HepG2 (cell line): ENCODE results near the gene MACROD2. TPM values are rescaled to one million over a fixed set of nuclear protein-coding genes. Genes with fewer than 3 reads are reported as not detected.

ENCODE experiments used
- ATAC-seq: fragments of 200-7000 bp; cut with Tn5 transposase; 3 replicates; pipeline ENCODE4 v1.9.1; 2020; ENCODE audit warnings: mild to moderate bottlenecking, moderate library complexity
- BruUV-seq: library from RNA; stranded (reverse); fragments of 400-500 nt; replicated peaks from 2 replicates; lab custom pipeline; 2021; lab: Mats Ljungman, UMichigan
- CTCF ChIA-PET: fragments of 300-600 bp; formaldehyde crosslinking; extraction: SDS; loops from one replicate; lab custom pipeline; 2021; ENCODE audit warnings: low total read pairs, inconsistent platforms, low intra/inter-chr PET ratio; lab: Yijun Ruan, JAX
- POLR2A ChIA-PET: fragments of 350-600 bp; sonication (Branson Sonifier 250); formaldehyde crosslinking; loops from one replicate; lab custom pipeline; 2020; ENCODE audit warnings: antibody characterized with exemption, inconsistent platforms; lab: Yijun Ruan, JAX
- DNase-seq: peaks from one replicate; pipeline ENCODE4 v3.0.0-alpha.2; 2015; ENCODE audit warnings: low spot score
- FAIRE-seq: peaks from 3 replicates; lab custom pipeline; 2011; peaks lifted over from hg19 to GRCh38; lab: Jason Lieb, UNC
- H2AFZ ChIP-seq: one replicate; pipeline ENCODE4 v1.6.1; 2011; ENCODE audit warnings: low read length, inconsistent platforms
- H3K27ac ChIP-seq: fragments of 300-600 bp; 3 replicates; pipeline ENCODE4 v1.8.0; 2011; ENCODE audit warnings: mixed run types, mild to moderate bottlenecking, mixed read lengths, low read length, inconsistent platforms; ENCODE audit not compliant: insufficient read depth; ENCODE audit errors: extremely low read length
- H3K27me3 ChIP-seq, 2 experiments: fragments of 200-600 bp in 1 of 2; 2 replicates in 1 of 2; 3 replicates in 1 of 2; pipeline versions ENCODE4 v1.6.0 to v1.8.0; 2011; ENCODE audit warnings: low read length in 2 of 2, mild to moderate bottlenecking in 2 of 2, moderate library complexity in 2 of 2, inconsistent platforms in 1 of 2; ENCODE audit not compliant: insufficient read depth in 2 of 2, control insufficient read depth in 1 of 2
- H3K36me3 ChIP-seq, 2 experiments: fragments of 200-600 bp in 1 of 2; replicated peaks in 1 of 2; 2 replicates in 1 of 2; 3 replicates in 1 of 2; pipeline versions ENCODE4 v1.5.1 to v1.8.0; 2011; ENCODE audit warnings: low read length in 2 of 2, inconsistent platforms in 1 of 2; ENCODE audit not compliant: insufficient read depth in 2 of 2, control insufficient read depth in 1 of 2
- H3K4me1 ChIP-seq: 2 replicates; pipeline ENCODE4 v1.5.1; 2012; ENCODE audit warnings: low read length, inconsistent platforms; ENCODE audit not compliant: insufficient read depth
- H3K4me2 ChIP-seq: 2 replicates; pipeline ENCODE4 v1.6.0; 2011; ENCODE audit warnings: low read depth, low read length, inconsistent platforms
- H3K4me3 ChIP-seq, 3 experiments: fragments of 200-600 bp in 1 of 3; sonication (generic), shearing (Covaris generic) in 1 of 3; replicated peaks in 1 of 3; 2 replicates each; pipeline ENCODE4 v1.5.1; 2011 to 2016; ENCODE audit warnings: low read length in 3 of 3, inconsistent platforms in 2 of 3, low read depth in 2 of 3, mild to moderate bottlenecking in 2 of 3, control low read depth in 1 of 3, mixed read lengths in 1 of 3; ENCODE audit not compliant: insufficient read depth in 1 of 3
- H3K79me2 ChIP-seq: one replicate; pipeline ENCODE4 v1.6.1; 2011; ENCODE audit warnings: low read length, inconsistent platforms; ENCODE audit not compliant: insufficient read depth
- H3K9ac ChIP-seq: 2 replicates; pipeline ENCODE4 v1.6.0; 2011; ENCODE audit warnings: mild to moderate bottlenecking, low read depth, low read length, inconsistent platforms; ENCODE audit not compliant: insufficient read depth
- H3K9me3 ChIP-seq: 2 replicates; pipeline ENCODE4 v1.5.1; 2012; ENCODE audit warnings: mild to moderate bottlenecking, low read length
- H4K20me1 ChIP-seq: 2 replicates; pipeline ENCODE4 v1.6.0; 2011; ENCODE audit warnings: inconsistent platforms, mild to moderate bottlenecking, low read length, moderate library complexity; ENCODE audit not compliant: insufficient read depth
- CTCF ChIP-seq: sonication (generic); formaldehyde crosslinking; IDR thresholded peaks from 2 replicates; pipeline ENCODE4 v1.5.0; 2020; ENCODE audit warnings: mild to moderate bottlenecking, missing genetic modification reagents, moderate library complexity
- EZH2 ChIP-seq: conservative IDR thresholded peaks from 2 replicates; pipeline ENCODE4 v1.6.1; 2012; ENCODE audit warnings: mild to moderate bottlenecking, low read depth, low read length, moderate library complexity
- JUN ChIP-seq: sonication (generic); formaldehyde crosslinking; IDR thresholded peaks from 2 replicates; pipeline ENCODE4 v1.4.0; 2020; ENCODE audit warnings: mild to moderate bottlenecking, missing genetic modification reagents
- MIER3 ChIP-seq: IDR thresholded peaks from 2 replicates; pipeline ENCODE4 v1.6.1; 2016; ENCODE audit warnings: missing compliant biosample characterization, borderline replicate concordance
- NFATC3 ChIP-seq: sonication (generic); formaldehyde crosslinking; IDR thresholded peaks from 2 replicates; pipeline ENCODE4 v1.5.1; 2020; ENCODE audit warnings: mild to moderate bottlenecking, missing genetic modification reagents
- PITX1 ChIP-seq: sonication (generic); formaldehyde crosslinking; IDR thresholded peaks from 2 replicates; pipeline ENCODE4 v1.5.1; 2020; ENCODE audit warnings: mild to moderate bottlenecking, missing genetic modification reagents
- REXO4 ChIP-seq: sonication (generic); formaldehyde crosslinking; IDR thresholded peaks from 2 replicates; pipeline ENCODE4 v1.8.0; 2022; ENCODE audit warnings: missing genetic modification reagents, mild to moderate bottlenecking, borderline replicate concordance
- RFX5 ChIP-seq: IDR thresholded peaks from 2 replicates; pipeline ENCODE4 v1.6.1; 2011; ENCODE audit warnings: low read depth, low read length, improper control_type of control experiment
- SMC3 ChIP-seq: IDR thresholded peaks from 2 replicates; pipeline ENCODE4 v1.6.1; 2011; ENCODE audit warnings: low read length, improper control_type of control experiment
- STAG1 ChIP-seq: sonication (generic); formaldehyde crosslinking; IDR thresholded peaks from 2 replicates; pipeline ENCODE4 v1.4.0; 2020; ENCODE audit warnings: missing genetic modification reagents
- ZFP37 ChIP-seq: sonication (generic); formaldehyde crosslinking; IDR thresholded peaks from 2 replicates; pipeline ENCODE4 v1.4.0; 2020; ENCODE audit warnings: missing genetic modification reagents, borderline replicate concordance
- ZNF570 ChIP-seq: sonication (generic); formaldehyde crosslinking; IDR thresholded peaks from 2 replicates; pipeline ENCODE4 v1.4.0; 2020; ENCODE audit warnings: mild to moderate bottlenecking, missing genetic modification reagents, borderline replicate concordance
- ZNF737 ChIP-seq: sonication (generic); formaldehyde crosslinking; IDR thresholded peaks from 2 replicates; pipeline ENCODE4 v1.5.0; 2020; ENCODE audit warnings: missing genetic modification reagents, mild to moderate bottlenecking, borderline replicate concordance
- in situ Hi-C: cut with HindIII; loops from 2 replicates; pipeline ENCODE4 v1.10.0; 2017; ENCODE audit warnings: low pct_unique_long_range_greater_than_20kb; ENCODE audit not compliant: extremely low pct_ligation_motif_present
- intact Hi-C: fragments of 100-400 bp; cut with micrococcal nuclease; formaldehyde crosslinking; loops from one replicate; pipeline ENCODE4 v1.10.0; 2022; ENCODE audit not compliant: unreplicated experiment
- polyA plus RNA-seq, 8 experiments: library from polyadenylated mRNA; depleted of rRNA in 3 of 8; stranded (reverse) in 7 of 8; unstranded in 1 of 8; fragments of >200 nt; fragmentation: Illumina TruSeq in 4 of 8; extraction: Trizol in 4 of 8; gene quantifications; 2 replicates each; pipeline versions ENCODE4 v1.2.1 to v1.2.3, GENCODE V29; 2011 to 2016; ENCODE audit warnings: low read depth in 4 of 8, missing spikeins in 1 of 8, mixed read lengths in 1 of 8; ENCODE audit not compliant: insufficient read depth in 1 of 8
- total RNA-seq, 5 experiments: library from RNA; depleted of rRNA; stranded (reverse); fragments of >200 nt; fragmentation: Illumina TruSeq; extraction: Trizol; gene quantifications; 2 replicates each; pipeline ENCODE4 v1.2.3, GENCODE V29; 2016; ENCODE audit warnings: low read depth in 1 of 5
- TF ChIP-seq, protein P1 (sequence below): IDR thresholded peaks from 2 replicates; pipeline ENCODE4 v1.6.1; 2016; ENCODE audit warnings: low read depth, missing genetic modification reagents, missing compliant biosample characterization

Gene MACROD2
- total and polyA plus RNA-seq, 2 of the 13 experiments (the other 11 are each of a cell fraction or from before 2014, with no cell fraction given) = 0.13 to 0.51 TPM

- CTCF ChIA-PET = no interaction called here
- no peaks in the 10 kb centered on the region for H3K4me1 ChIP-seq
- no peaks in the 10 kb centered on the region for H3K27me3 ChIP-seq
- TF ChIP-seq SMC3 (peak; percentile 25; the same call in 1 of the 2 replicates), PITX1 (CRISPR knock-in tag) (no peak), STAG1 (CRISPR knock-in tag) (peak; percentile 18; the same call in 1 of the 2 replicates), CTCF (peak; percentile 22)
- no peak overlapping the region for H3K9ac ChIP-seq
- H3K79me2 ChIP-seq = no peaks in the 10 kb centered on the region
- in situ Hi-C loops = no loop called here
- H4K20me1 ChIP-seq = no peaks in the 10 kb centered on the region
- no peaks in the 10 kb centered on the region for H3K36me3 ChIP-seq
- H3K4me2 ChIP-seq = no peak overlapping the region
- H3K27ac ChIP-seq = no peak overlapping the region
- H3K4me3 ChIP-seq = no peak overlapping the region
- FAIRE-seq (no peak), ATAC-seq (peak; percentile 82), DNase-seq (peak; percentile 22)
- no peaks in the 10 kb centered on the region for H3K9me3 ChIP-seq
- intact Hi-C loops = loop anchor here (1.0 kb wide), 1 partner anchor 123 kb away; no protein-coding TSS in a partner anchor
- POLR2A ChIA-PET = no interaction called here
- H2AFZ ChIP-seq = no peak overlapping the region
- BruUV-seq = no TSS peak
Observed at GRCh38 chr20:14264869-14265268, 269.6 kb downstream of the MACROD2 start.

GRCh38 chr20:14266246-14266645, 270.9 kb downstream of the MACROD2 start:
- Histone ChIP-seq H3K36me3 (no peaks in the 10 kb centered on the region), H3K4me1 (no peaks in the 10 kb centered on the region), H2AFZ (no peak overlapping the region), H3K4me2 (no peak overlapping the region), H4K20me1 (no peaks in the 10 kb centered on the region), H3K79me2 (no peaks in the 10 kb centered on the region), H3K27ac (no peak overlapping the region), H3K9ac (no peak overlapping the region), H3K27me3 (no peaks in the 10 kb centered on the region), H3K9me3 (no peaks in the 10 kb centered on the region), H3K4me3 (no peak overlapping the region)
- intact Hi-C loops (no loop called here), in situ Hi-C loops (no loop called here)
- ChIA-PET POLR2A (no interaction called here), CTCF (no interaction called here)
- no peak for DNase-seq
- BruUV-seq = no TSS peak
- ATAC-seq = no peak
- no peak for FAIRE-seq
- no peak for TF ChIP-seq NFATC3 (CRISPR knock-in tag)
- TF ChIP-seq, protein P1, sequence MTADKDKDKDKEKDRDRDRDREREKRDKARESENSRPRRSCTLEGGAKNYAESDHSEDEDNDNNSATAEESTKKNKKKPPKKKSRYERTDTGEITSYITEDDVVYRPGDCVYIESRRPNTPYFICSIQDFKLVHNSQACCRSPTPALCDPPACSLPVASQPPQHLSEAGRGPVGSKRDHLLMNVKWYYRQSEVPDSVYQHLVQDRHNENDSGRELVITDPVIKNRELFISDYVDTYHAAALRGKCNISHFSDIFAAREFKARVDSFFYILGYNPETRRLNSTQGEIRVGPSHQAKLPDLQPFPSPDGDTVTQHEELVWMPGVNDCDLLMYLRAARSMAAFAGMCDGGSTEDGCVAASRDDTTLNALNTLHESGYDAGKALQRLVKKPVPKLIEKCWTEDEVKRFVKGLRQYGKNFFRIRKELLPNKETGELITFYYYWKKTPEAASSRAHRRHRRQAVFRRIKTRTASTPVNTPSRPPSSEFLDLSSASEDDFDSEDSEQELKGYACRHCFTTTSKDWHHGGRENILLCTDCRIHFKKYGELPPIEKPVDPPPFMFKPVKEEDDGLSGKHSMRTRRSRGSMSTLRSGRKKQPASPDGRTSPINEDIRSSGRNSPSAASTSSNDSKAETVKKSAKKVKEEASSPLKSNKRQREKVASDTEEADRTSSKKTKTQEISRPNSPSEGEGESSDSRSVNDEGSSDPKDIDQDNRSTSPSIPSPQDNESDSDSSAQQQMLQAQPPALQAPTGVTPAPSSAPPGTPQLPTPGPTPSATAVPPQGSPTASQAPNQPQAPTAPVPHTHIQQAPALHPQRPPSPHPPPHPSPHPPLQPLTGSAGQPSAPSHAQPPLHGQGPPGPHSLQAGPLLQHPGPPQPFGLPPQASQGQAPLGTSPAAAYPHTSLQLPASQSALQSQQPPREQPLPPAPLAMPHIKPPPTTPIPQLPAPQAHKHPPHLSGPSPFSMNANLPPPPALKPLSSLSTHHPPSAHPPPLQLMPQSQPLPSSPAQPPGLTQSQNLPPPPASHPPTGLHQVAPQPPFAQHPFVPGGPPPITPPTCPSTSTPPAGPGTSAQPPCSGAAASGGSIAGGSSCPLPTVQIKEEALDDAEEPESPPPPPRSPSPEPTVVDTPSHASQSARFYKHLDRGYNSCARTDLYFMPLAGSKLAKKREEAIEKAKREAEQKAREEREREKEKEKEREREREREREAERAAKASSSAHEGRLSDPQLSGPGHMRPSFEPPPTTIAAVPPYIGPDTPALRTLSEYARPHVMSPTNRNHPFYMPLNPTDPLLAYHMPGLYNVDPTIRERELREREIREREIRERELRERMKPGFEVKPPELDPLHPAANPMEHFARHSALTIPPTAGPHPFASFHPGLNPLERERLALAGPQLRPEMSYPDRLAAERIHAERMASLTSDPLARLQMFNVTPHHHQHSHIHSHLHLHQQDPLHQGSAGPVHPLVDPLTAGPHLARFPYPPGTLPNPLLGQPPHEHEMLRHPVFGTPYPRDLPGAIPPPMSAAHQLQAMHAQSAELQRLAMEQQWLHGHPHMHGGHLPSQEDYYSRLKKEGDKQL (CRISPR knock-in tag) = no peak
- TF ChIP-seq JUN = no peak
- TF ChIP-seq REXO4 = no peak
- no peak for TF ChIP-seq ZNF570
- no peak for TF ChIP-seq ZNF737 (CRISPR knock-in tag)
- no peak for TF ChIP-seq EZH2
- TF ChIP-seq MIER3 (CRISPR knock-in tag) = no peak
- no peak for TF ChIP-seq RFX5
- TF ChIP-seq ZFP37 (CRISPR knock-in tag) = no peak
